ENCODE results near the gene NKD2.

Gene NKD2

GRCh38 chr5:1043327-1043726 lies 34.7 kb downstream of the NKD2 start:
- no peak for DNase-seq (ENCODE audit: low read depth)

- DNase-seq (ENCODE audit: low read depth), result no peak
These were observed 35.5 kb downstream of the NKD2 start for GRCh38 chr5:1044117-1044516.

GRCh38 chr5:1045960-1046560 lies 37.5 kb downstream of the NKD2 start:
- no peak for DNase-seq (ENCODE audit: low read depth)

- DNase-seq (ENCODE audit: low read depth), result no peak
These were observed 38.8 kb downstream of the NKD2 start for GRCh38 chr5:1047332-1047965.

- DNase-seq (ENCODE audit: low read depth), result no peak
These were observed 39.6 kb downstream of the NKD2 start for GRCh38 chr5:1048162-1048721.

- DNase-seq (ENCODE audit: low read depth), result no peak
These were observed 40.5 kb downstream of the NKD2 start for GRCh38 chr5:1048861-1049838.

GRCh38 chr5:1050423-1051365 lies 42.1 kb downstream of the NKD2 start:
- no peak for DNase-seq (ENCODE audit: low read depth)

- DNase-seq (ENCODE audit: low read depth), result no peak
These were observed 42.7 kb downstream of the NKD2 start for GRCh38 chr5:1051366-1051720.

GRCh38 chr5:1052076-1052475 lies 43.5 kb downstream of the NKD2 start:
- DNase-seq (ENCODE audit: low read depth), result no peak

GRCh38 chr5:1052641-1053390 lies 44.2 kb downstream of the NKD2 start:
- DNase-seq (ENCODE audit: low read depth), result no peak

- DNase-seq (ENCODE audit: low read depth), result no peak
These were observed 44.9 kb downstream of the NKD2 start for GRCh38 chr5:1053391-1054017.

- no peak for DNase-seq (ENCODE audit: low read depth)
These were observed 45.6 kb downstream of the NKD2 start for GRCh38 chr5:1054018-1054798.

- DNase-seq (ENCODE audit: low read depth), result no peak
These were observed 46.5 kb downstream of the NKD2 start for GRCh38 chr5:1054799-1055775.

GRCh38 chr5:1055896-1056610 lies 47.5 kb downstream of the NKD2 start:
- DNase-seq (ENCODE audit: low read depth), result no peak

GRCh38 chr5:1056611-1057484 lies 48.2 kb downstream of the NKD2 start:
- DNase-seq (ENCODE audit: low read depth), result no peak

GRCh38 chr5:1057485-1058082 lies 49.0 kb downstream of the NKD2 start:
- no peak for DNase-seq (ENCODE audit: low read depth)
